GM18507 (cell line): ENCODE data around the gene MGST1.

ENCODE experiments used
- DNase-seq: peaks from one replicate; pipeline ENCODE4 v3.0.0; 2011; ENCODE audit warnings: low read depth; ENCODE audit not compliant: insufficient read length; ENCODE audit errors: extremely low spot score
- FAIRE-seq: peaks from 2 replicates; lab custom pipeline; 2011; peaks lifted over from hg19 to GRCh38; lab: Jason Lieb, UNC

MGST1 gene

DNA sequence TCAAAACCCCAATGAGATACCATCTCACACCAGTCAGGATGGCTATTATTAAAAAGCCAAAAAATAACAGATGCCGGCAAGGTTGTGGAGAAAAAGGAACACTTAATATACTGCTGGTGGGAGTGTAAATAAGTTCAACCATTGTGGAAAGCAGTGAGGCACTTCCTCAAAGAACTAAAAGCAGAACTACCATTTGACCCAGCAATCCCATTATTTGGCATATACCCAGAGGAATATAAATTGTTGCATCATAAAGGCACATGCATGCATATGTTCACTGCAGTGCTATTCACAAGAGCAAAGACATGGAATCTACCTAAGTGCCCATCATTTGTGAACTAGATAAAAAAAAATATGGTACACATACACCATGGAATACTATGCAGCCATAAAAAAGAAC lies 59.9 kb downstream of the MGST1 start:
- FAIRE-seq (no peak), DNase-seq (no peak)
